HepG2 (cell line): Measurements from ENCODE around the gene ADAMTSL4. TPM values are rescaled to one million over a fixed set of nuclear protein-coding genes. Genes with fewer than 3 reads are reported as not detected.

Experiments used
- ATAC-seq: fragments of 200-7000 bp; cut with Tn5 transposase; 3 replicates; pipeline ENCODE4 v1.9.1; 2020; ENCODE audit warnings: mild to moderate bottlenecking, moderate library complexity
- BruUV-seq: library from RNA; stranded (reverse); fragments of 400-500 nt; replicated peaks from 2 replicates; lab custom pipeline; 2021; lab: Mats Ljungman, UMichigan
- CTCF ChIA-PET: fragments of 300-600 bp; formaldehyde crosslinking; extraction: SDS; loops from one replicate; lab custom pipeline; 2021; ENCODE audit warnings: low total read pairs, inconsistent platforms, low intra/inter-chr PET ratio; lab: Yijun Ruan, JAX
- POLR2A ChIA-PET: fragments of 350-600 bp; sonication (Branson Sonifier 250); formaldehyde crosslinking; loops from one replicate; lab custom pipeline; 2020; ENCODE audit warnings: antibody characterized with exemption, inconsistent platforms; lab: Yijun Ruan, JAX
- DNase-seq: peaks from one replicate; pipeline ENCODE4 v3.0.0-alpha.2; 2015; ENCODE audit warnings: low spot score
- FAIRE-seq: peaks from 3 replicates; lab custom pipeline; 2011; peaks lifted over from hg19 to GRCh38; lab: Jason Lieb, UNC
- H2AFZ ChIP-seq: one replicate; pipeline ENCODE4 v1.6.1; 2011; ENCODE audit warnings: low read length, inconsistent platforms
- H3K27ac ChIP-seq: fragments of 300-600 bp; 3 replicates; pipeline ENCODE4 v1.8.0; 2011; ENCODE audit warnings: mixed run types, mild to moderate bottlenecking, mixed read lengths, low read length, inconsistent platforms; ENCODE audit not compliant: insufficient read depth; ENCODE audit errors: extremely low read length
- H3K27me3 ChIP-seq, 2 experiments: fragments of 200-600 bp in 1 of 2; 2 replicates in 1 of 2; 3 replicates in 1 of 2; pipeline versions ENCODE4 v1.6.0 to v1.8.0; 2011; ENCODE audit warnings: low read length in 2 of 2, mild to moderate bottlenecking in 2 of 2, moderate library complexity in 2 of 2, inconsistent platforms in 1 of 2; ENCODE audit not compliant: insufficient read depth in 2 of 2, control insufficient read depth in 1 of 2
- H3K36me3 ChIP-seq, 2 experiments: fragments of 200-600 bp in 1 of 2; replicated peaks in 1 of 2; 2 replicates in 1 of 2; 3 replicates in 1 of 2; pipeline versions ENCODE4 v1.5.1 to v1.8.0; 2011; ENCODE audit warnings: low read length in 2 of 2, inconsistent platforms in 1 of 2; ENCODE audit not compliant: insufficient read depth in 2 of 2, control insufficient read depth in 1 of 2
- H3K4me1 ChIP-seq: 2 replicates; pipeline ENCODE4 v1.5.1; 2012; ENCODE audit warnings: low read length, inconsistent platforms; ENCODE audit not compliant: insufficient read depth
- H3K4me2 ChIP-seq: 2 replicates; pipeline ENCODE4 v1.6.0; 2011; ENCODE audit warnings: low read depth, low read length, inconsistent platforms
- H3K4me3 ChIP-seq, 3 experiments: fragments of 200-600 bp in 1 of 3; sonication (generic), shearing (Covaris generic) in 1 of 3; replicated peaks in 1 of 3; 2 replicates each; pipeline ENCODE4 v1.5.1; 2011 to 2016; ENCODE audit warnings: low read length in 3 of 3, inconsistent platforms in 2 of 3, low read depth in 2 of 3, mild to moderate bottlenecking in 2 of 3, control low read depth in 1 of 3, mixed read lengths in 1 of 3; ENCODE audit not compliant: insufficient read depth in 1 of 3
- H3K79me2 ChIP-seq: one replicate; pipeline ENCODE4 v1.6.1; 2011; ENCODE audit warnings: low read length, inconsistent platforms; ENCODE audit not compliant: insufficient read depth
- H3K9ac ChIP-seq: 2 replicates; pipeline ENCODE4 v1.6.0; 2011; ENCODE audit warnings: mild to moderate bottlenecking, low read depth, low read length, inconsistent platforms; ENCODE audit not compliant: insufficient read depth
- H3K9me3 ChIP-seq: 2 replicates; pipeline ENCODE4 v1.5.1; 2012; ENCODE audit warnings: mild to moderate bottlenecking, low read length
- H4K20me1 ChIP-seq: 2 replicates; pipeline ENCODE4 v1.6.0; 2011; ENCODE audit warnings: inconsistent platforms, mild to moderate bottlenecking, low read length, moderate library complexity; ENCODE audit not compliant: insufficient read depth
- CEBPB ChIP-seq: IDR thresholded peaks from 2 replicates; pipeline ENCODE4 v1.6.1; 2011; ENCODE audit warnings: low read depth, low read length, improper control_type of control experiment, borderline replicate concordance
- FOXA1 ChIP-seq, 2 experiments: fragments of 450-650 bp in 1 of 2; sonication (generic) in 1 of 2; formaldehyde crosslinking in 1 of 2; IDR thresholded peaks; 2 replicates each; pipeline versions ENCODE4 v1.4.0 to v1.6.1; 2016 to 2020; ENCODE audit warnings: missing genetic modification reagents in 1 of 2
- RFX1 ChIP-seq: fragments of 450-650 bp; IDR thresholded peaks from 2 replicates; pipeline ENCODE4 v1.6.1; 2017
- SALL1 ChIP-seq: sonication (generic); formaldehyde crosslinking; IDR thresholded peaks from 2 replicates; pipeline ENCODE4 v1.8.0; 2022; ENCODE audit warnings: mild to moderate bottlenecking, missing genetic modification reagents
- SOX13 ChIP-seq, 3 experiments: fragments of 450-650 bp in 1 of 3; sonication (generic) in 1 of 3; formaldehyde crosslinking in 1 of 3; IDR thresholded peaks in 2 of 3; conservative IDR thresholded peaks in 1 of 3; 2 replicates each; pipeline versions ENCODE4 v1.5.0 to v1.6.1; 2016 to 2020; ENCODE audit warnings: antibody characterized with exemption in 1 of 3, mild to moderate bottlenecking in 1 of 3, missing compliant biosample characterization in 1 of 3, missing genetic modification reagents in 1 of 3, moderate library complexity in 1 of 3
- SOX6 ChIP-seq, 2 experiments: fragments of 450-650 bp in 1 of 2; sonication (generic) in 1 of 2; formaldehyde crosslinking in 1 of 2; IDR thresholded peaks; 2 replicates each; pipeline versions ENCODE4 v1.4.0 to v1.6.1; 2017 to 2020; ENCODE audit warnings: antibody characterized with exemption in 1 of 2, mild to moderate bottlenecking in 1 of 2, missing genetic modification reagents in 1 of 2
- SRSF1 ChIP-seq: fragments of 200-400 bp; formaldehyde crosslinking; optimal IDR thresholded peaks from 2 replicates; pipeline ENCODE3; 2017; ENCODE audit warnings: mild to moderate bottlenecking, low read depth, low read length, moderate library complexity
- STAG1 ChIP-seq: sonication (generic); formaldehyde crosslinking; IDR thresholded peaks from 2 replicates; pipeline ENCODE4 v1.4.0; 2020; ENCODE audit warnings: missing genetic modification reagents
- YY1 ChIP-seq: IDR thresholded peaks from 2 replicates; pipeline ENCODE4 v1.6.1; 2011; ENCODE audit warnings: low read length, low read depth, moderate library complexity, mild to moderate bottlenecking; ENCODE audit not compliant: insufficient read depth, insufficient replicate concordance
- ZKSCAN1 ChIP-seq: fragments of 150-350 bp; IDR thresholded peaks from 2 replicates; pipeline ENCODE4 v1.6.1; 2014; ENCODE audit warnings: low read length
- ZNF121 ChIP-seq: sonication (generic); formaldehyde crosslinking; IDR thresholded peaks from 2 replicates; pipeline ENCODE4 v1.5.0; 2020; ENCODE audit warnings: mild to moderate bottlenecking, missing genetic modification reagents
- ZNF225 ChIP-seq: sonication (generic); formaldehyde crosslinking; IDR thresholded peaks from 2 replicates; pipeline ENCODE4 v1.4.0; 2020; ENCODE audit warnings: mild to moderate bottlenecking, missing genetic modification reagents
- ZNF687 ChIP-seq: sonication (generic); formaldehyde crosslinking; IDR thresholded peaks from 2 replicates; pipeline ENCODE4 v1.5.1; 2020; ENCODE audit warnings: mild to moderate bottlenecking, missing genetic modification reagents, moderate library complexity
- WGBS: methylation state at CpG from one replicate; pipeline ENCODE4 v1.1.6; 2017; ENCODE audit warnings: low lambda C conversion rate; 5-methylcytosine and 5-hydroxymethylcytosine counted together
- in situ Hi-C: cut with HindIII; loops from 2 replicates; pipeline ENCODE4 v1.10.0; 2017; ENCODE audit warnings: low pct_unique_long_range_greater_than_20kb; ENCODE audit not compliant: extremely low pct_ligation_motif_present
- intact Hi-C: fragments of 100-400 bp; cut with micrococcal nuclease; formaldehyde crosslinking; loops from one replicate; pipeline ENCODE4 v1.10.0; 2022; ENCODE audit not compliant: unreplicated experiment
- polyA plus RNA-seq, 8 experiments: library from polyadenylated mRNA; depleted of rRNA in 3 of 8; stranded (reverse) in 7 of 8; unstranded in 1 of 8; fragments of >200 nt; fragmentation: Illumina TruSeq in 4 of 8; extraction: Trizol in 4 of 8; gene quantifications; 2 replicates each; pipeline versions ENCODE4 v1.2.1 to v1.2.3, GENCODE V29; 2011 to 2016; ENCODE audit warnings: low read depth in 4 of 8, missing spikeins in 1 of 8, mixed read lengths in 1 of 8; ENCODE audit not compliant: insufficient read depth in 1 of 8
- total RNA-seq, 5 experiments: library from RNA; depleted of rRNA; stranded (reverse); fragments of >200 nt; fragmentation: Illumina TruSeq; extraction: Trizol; gene quantifications; 2 replicates each; pipeline ENCODE4 v1.2.3, GENCODE V29; 2016; ENCODE audit warnings: low read depth in 1 of 5
- TF ChIP-seq, protein P1 (sequence below): fragments of 450-650 bp; IDR thresholded peaks from 2 replicates; pipeline ENCODE4 v1.6.1; 2017

The ADAMTSL4 gene
- total and polyA plus RNA-seq, 2 of the 13 experiments (the other 11 are each of a cell fraction or from before 2014, with no cell fraction given), result 3.9 to 16.4 TPM

GRCh38 chr1:150537732-150538684 is 11.2 kb upstream of the ADAMTSL4 start (continued):
- TF ChIP-seq YY1, result no peak
- peak; percentile 77 for TF ChIP-seq ZNF121 (CRISPR knock-in tag)
- TF ChIP-seq SRSF1, result no peak

GRCh38 chr1:150543500-150544143 is 5.6 kb upstream of the ADAMTSL4 start:
- Histone ChIP-seq H3K27me3 (no peaks in the 10 kb centered on the region; a peak in 1 of 5 replicates), H3K9ac (no peak overlapping the region), H2AFZ (no peak overlapping the region), H4K20me1 (no peaks in the 10 kb centered on the region), H3K27ac (no peak overlapping the region), H3K4me2 (peak overlapping the region; percentile 71), H3K9me3 (no peaks in the 10 kb centered on the region), H3K36me3 (no peaks in the 10 kb centered on the region), H3K4me1 (peaks cover 39% of the 10 kb centered on the region), H3K79me2 (no peaks in the 10 kb centered on the region), H3K4me3 (peak overlapping the region in 1 of 3 experiments; percentile 46; a peak in 2 of 6 replicates)
- WGBS, result 15% methylated on average over 12 of the region's 13 CpGs
- intact Hi-C loops, result no loop called here
- no TSS peak for BruUV-seq
- in situ Hi-C loops, result no loop called here
- FAIRE-seq, result peak; percentile 90
- peak; percentile 74 for DNase-seq
- ATAC-seq, result peak; percentile 81
- CTCF ChIA-PET, result no interaction called here
- POLR2A ChIA-PET, result interaction anchor here (1.0 to 1.6 kb wide), 4 partner anchors 11 to 36 kb away, joined by 4 to 12 read pairs (median 4); partner anchors contain the start of genes FALEC and MCL1
- TF ChIP-seq SOX13 (IDR thresholded peaks at IDR 0.05) (no peak), SOX13 (CRISPR knock-in tag; conservative IDR thresholded peaks at IDR 0.05 in 1 of 2, IDR thresholded peaks at IDR 0.05 in 1 of 2) (peak in 1 of 2 experiments; percentile 50; a peak in 2 of 4 replicates), STAG1 (CRISPR knock-in tag) (peak; percentile 1; the same call in 1 of the 2 replicates), RFX1 (peak; percentile 54; the same call in 1 of the 2 replicates), SOX6 (IDR thresholded peaks at IDR 0.05) (no peak), SOX6 (CRISPR knock-in tag; IDR thresholded peaks at IDR 0.05) (peak; percentile 38), CEBPB (peak; percentile 57; the same call in 1 of the 2 replicates), ZNF225 (CRISPR knock-in tag) (no peak), ZNF687 (CRISPR knock-in tag) (peak; percentile 18; the same call in 1 of the 2 replicates), FOXA1 (IDR thresholded peaks at IDR 0.05) (no peak), FOXA1 (CRISPR knock-in tag; IDR thresholded peaks at IDR 0.05) (peak; percentile 22; the same call in 1 of the 2 replicates), ZKSCAN1 (0 out of 2 replicates have a peak, but pooled peaks have one; percentile 61), SALL1 (CRISPR knock-in tag) (peak; percentile 23; the same call in 1 of the 2 replicates)
- TF ChIP-seq, protein P1, sequence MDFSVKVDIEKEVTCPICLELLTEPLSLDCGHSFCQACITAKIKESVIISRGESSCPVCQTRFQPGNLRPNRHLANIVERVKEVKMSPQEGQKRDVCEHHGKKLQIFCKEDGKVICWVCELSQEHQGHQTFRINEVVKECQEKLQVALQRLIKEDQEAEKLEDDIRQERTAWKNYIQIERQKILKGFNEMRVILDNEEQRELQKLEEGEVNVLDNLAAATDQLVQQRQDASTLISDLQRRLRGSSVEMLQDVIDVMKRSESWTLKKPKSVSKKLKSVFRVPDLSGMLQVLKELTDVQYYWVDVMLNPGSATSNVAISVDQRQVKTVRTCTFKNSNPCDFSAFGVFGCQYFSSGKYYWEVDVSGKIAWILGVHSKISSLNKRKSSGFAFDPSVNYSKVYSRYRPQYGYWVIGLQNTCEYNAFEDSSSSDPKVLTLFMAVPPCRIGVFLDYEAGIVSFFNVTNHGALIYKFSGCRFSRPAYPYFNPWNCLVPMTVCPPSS, result no peak
